Neuronal stem cell (in vitro differentiated cells): ENCODE measurements around the gene PAK4.
"Not testable (repeated sequence)": the region's sequence is repeated elsewhere in the genome, so short reads cannot be mapped to it uniquely, and the experiment has no call there.

Experiments
- DNase-seq: peaks from one replicate; pipeline ENCODE4 v3.0.0-alpha.2; 2013; ENCODE audit warnings: low spot score
- H2AFZ ChIP-seq: one replicate; pipeline ENCODE4 v1.6.1; 2013; ENCODE audit warnings: mild to moderate bottlenecking, low read length, inconsistent platforms
- H2AK5ac ChIP-seq: 2 replicates; pipeline ENCODE4 v1.6.1; 2013; ENCODE audit warnings: low read depth, mild to moderate bottlenecking, inconsistent platforms, low read length, moderate library complexity, mixed read lengths
- H2BK120ac ChIP-seq: 2 replicates; pipeline ENCODE4 v1.6.1; 2013; ENCODE audit warnings: low read depth, mild to moderate bottlenecking, inconsistent platforms, low read length, moderate library complexity, mixed read lengths
- H2BK12ac ChIP-seq: one replicate; pipeline ENCODE4 v1.6.1; 2013; ENCODE audit warnings: low read length, inconsistent platforms
- H2BK15ac ChIP-seq: 2 replicates; pipeline ENCODE4 v1.6.1; 2013; ENCODE audit warnings: mild to moderate bottlenecking, low read length, inconsistent platforms, mixed read lengths
- H2BK5ac ChIP-seq: one replicate; pipeline ENCODE4 v1.6.1; 2013; ENCODE audit warnings: inconsistent platforms, mild to moderate bottlenecking, low read length, moderate library complexity
- H3K14ac ChIP-seq: one replicate; pipeline ENCODE4 v1.6.1; 2013; ENCODE audit warnings: low read length, inconsistent platforms
- H3K18ac ChIP-seq: 2 replicates; pipeline ENCODE4 v1.6.1; 2013; ENCODE audit warnings: low read length, inconsistent platforms
- H3K23ac ChIP-seq: 2 replicates; pipeline ENCODE4 v1.6.1; 2013; ENCODE audit warnings: low read depth, mild to moderate bottlenecking, mixed read lengths, low read length, inconsistent platforms; ENCODE audit not compliant: poor library complexity
- H3K27ac ChIP-seq: replicated peaks from 3 replicates; pipeline ENCODE4 v1.5.1; 2013; ENCODE audit warnings: low read length, inconsistent platforms
- H3K27me3 ChIP-seq, 3 experiments: 2 replicates each; pipeline ENCODE4 v1.6.1; 2013; ENCODE audit warnings: low read length in 3 of 3, mild to moderate bottlenecking in 2 of 3, inconsistent platforms in 1 of 3, low read depth in 1 of 3, mixed read lengths in 1 of 3, moderate library complexity in 1 of 3; ENCODE audit not compliant: control insufficient read depth in 3 of 3, insufficient read depth in 3 of 3
- H3K36me3 ChIP-seq, 2 donors: replicated peaks in 1 of 2; 2 replicates each; pipeline ENCODE4 v1.6.1; 2013; ENCODE audit warnings: low read length in 2 of 2; ENCODE audit not compliant: control insufficient read depth in 2 of 2, insufficient read depth in 2 of 2
- H3K4ac ChIP-seq: 2 replicates; pipeline ENCODE4 v1.6.1; 2013; ENCODE audit warnings: inconsistent platforms, mild to moderate bottlenecking, low read length, moderate library complexity
- H3K4me1 ChIP-seq, 2 donors: 1 replicate in 1 of 2; 2 replicates in 1 of 2; pipeline ENCODE4 v1.6.1; 2013; ENCODE audit warnings: low read length in 2 of 2, low read depth in 1 of 2; ENCODE audit not compliant: control insufficient read depth in 2 of 2, insufficient read depth in 1 of 2
- H3K4me2 ChIP-seq: one replicate; pipeline ENCODE4 v1.6.1; 2013; ENCODE audit warnings: mild to moderate bottlenecking, low read length, inconsistent platforms; ENCODE audit not compliant: insufficient read depth, poor library complexity, severe bottlenecking
- H3K4me3 ChIP-seq, 2 donors: 2 replicates each; pipeline ENCODE4 v1.5.1; 2013; ENCODE audit warnings: low read length in 2 of 2, mild to moderate bottlenecking in 2 of 2, inconsistent platforms in 1 of 2, moderate library complexity in 1 of 2
- H3K79me1 ChIP-seq: one replicate; pipeline ENCODE4 v1.6.1; 2013; ENCODE audit warnings: low read depth, mild to moderate bottlenecking, inconsistent platforms, low read length, moderate library complexity
- H3K9ac ChIP-seq: one replicate; pipeline ENCODE4 v1.6.1; 2013; ENCODE audit warnings: mild to moderate bottlenecking, low read depth, low read length, inconsistent platforms; ENCODE audit not compliant: poor library complexity
- H3K9me3 ChIP-seq, 2 donors: replicated peaks in 1 of 2; 2 replicates each; pipeline versions ENCODE3 to v1.6.1; 2013; ENCODE audit warnings: low read length in 2 of 2, mild to moderate bottlenecking in 2 of 2, inconsistent platforms in 1 of 2, low read depth in 1 of 2, mixed read lengths in 1 of 2, moderate library complexity in 1 of 2; ENCODE audit not compliant: control insufficient read depth in 2 of 2, insufficient read depth in 1 of 2
- H4K8ac ChIP-seq: one replicate; pipeline ENCODE4 v1.6.1; 2013; ENCODE audit warnings: low read depth, mild to moderate bottlenecking, inconsistent platforms, low read length, moderate library complexity
- H4K91ac ChIP-seq: one replicate; pipeline ENCODE4 v1.6.1; 2013; ENCODE audit warnings: low read length, low read depth, mild to moderate bottlenecking, inconsistent platforms; ENCODE audit not compliant: poor library complexity
- WGBS, 2 donors: extraction: QIAGEN DNeasy Blood & Tissue Kit; methylation state at CpG; one replicate each; pipeline ENCODE4 v1.1.7; 2013; ENCODE audit warnings: missing lambda C conversion rate in 2 of 2, mixed read lengths in 1 of 2; ENCODE audit not compliant: insufficient read length in 2 of 2, insufficient replicate concordance in 1 of 2; ENCODE audit errors: extremely low coverage in 2 of 2; 5-methylcytosine and 5-hydroxymethylcytosine counted together

Gene PAK4

GRCh38 chr19:39211731-39212374, 86.3 kb downstream of the PAK4 start:
- Histone ChIP-seq H3K4me1 (no peaks in the 10 kb centered on the region), H3K4me2 (no peak overlapping the region)

DNA sequence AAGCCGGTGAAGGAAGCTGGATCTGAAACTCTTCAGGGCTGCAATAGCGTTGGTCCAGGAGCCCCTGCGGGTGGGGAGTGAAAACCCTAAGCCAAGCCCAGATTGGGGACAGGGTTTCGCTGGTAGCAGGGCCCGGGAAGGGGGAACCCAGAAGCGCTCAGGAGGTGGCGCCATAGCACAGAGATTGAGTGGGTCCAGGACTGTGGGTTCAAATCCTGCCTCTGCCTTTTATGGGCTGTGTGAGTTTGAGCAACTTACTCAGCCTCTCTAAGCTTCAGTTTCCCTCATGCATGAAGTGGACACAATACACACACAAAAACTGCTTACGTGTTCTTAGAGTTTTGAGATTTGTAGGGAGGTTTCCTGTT, 86.8 kb downstream of the PAK4 start:
- Histone ChIP-seq H4K91ac (no peak overlapping the region), H3K18ac (no peak overlapping the region), H2AFZ (no peak overlapping the region), H2BK120ac (no peak overlapping the region), H3K9me3 (peaks cover 2 to 4% of the 10 kb centered on the region in 2 donors), H3K27ac (no peak overlapping the region), H3K4ac (no peak overlapping the region), H2BK5ac (no peak overlapping the region), H3K9ac (no peak overlapping the region), H2AK5ac (no peak overlapping the region), H3K36me3 (no peaks in the 10 kb centered on the region), H3K23ac (no peak overlapping the region), H3K4me1 (no peaks in the 10 kb centered on the region), H2BK15ac (no peak overlapping the region), H2BK12ac (no peak overlapping the region), H3K4me2 (no peak overlapping the region), H3K4me3 (no peak overlapping the region), H3K27me3 (no peaks in the 10 kb centered on the region), H3K79me1 (peaks cover 2% of the 10 kb centered on the region), H3K14ac (no peak overlapping the region), H4K8ac (no peak overlapping the region)
- DNase-seq, result no peak
- no CpG with 5 or more reads among the region's 8 CpGs for WGBS, 2 donors

More at GRCh38 chr19:39211731-39212374, 86.3 kb downstream of the PAK4 start:
- peaks cover 2% of the 10 kb centered on the region for H3K79me1 ChIP-seq
- H3K27ac ChIP-seq, result no peak overlapping the region
- H3K18ac ChIP-seq, result no peak overlapping the region
- H2BK120ac ChIP-seq, result no peak overlapping the region
- no peak overlapping the region for H4K8ac ChIP-seq
- no peak for DNase-seq
- H2BK15ac ChIP-seq, result no peak overlapping the region
- no peak overlapping the region for H2BK12ac ChIP-seq
- no peak overlapping the region for H3K9ac ChIP-seq
- no peak overlapping the region for H2BK5ac ChIP-seq
- no peaks in the 10 kb centered on the region for H3K36me3 ChIP-seq
- no peak overlapping the region for H3K4ac ChIP-seq
- no peak overlapping the region for H3K23ac ChIP-seq
- H3K27me3 ChIP-seq, result no peaks in the 10 kb centered on the region
- no peak overlapping the region for H2AK5ac ChIP-seq
- no peak overlapping the region for H3K14ac ChIP-seq
- H2AFZ ChIP-seq, result no peak overlapping the region
- no peak overlapping the region for H3K4me3 ChIP-seq
- no CpG with 5 or more reads among the region's 13 CpGs for WGBS, 2 donors
- no peak overlapping the region for H4K91ac ChIP-seq
- peaks cover 0 to 4% of the 10 kb centered on the region in 2 donors for H3K9me3 ChIP-seq

DNA sequence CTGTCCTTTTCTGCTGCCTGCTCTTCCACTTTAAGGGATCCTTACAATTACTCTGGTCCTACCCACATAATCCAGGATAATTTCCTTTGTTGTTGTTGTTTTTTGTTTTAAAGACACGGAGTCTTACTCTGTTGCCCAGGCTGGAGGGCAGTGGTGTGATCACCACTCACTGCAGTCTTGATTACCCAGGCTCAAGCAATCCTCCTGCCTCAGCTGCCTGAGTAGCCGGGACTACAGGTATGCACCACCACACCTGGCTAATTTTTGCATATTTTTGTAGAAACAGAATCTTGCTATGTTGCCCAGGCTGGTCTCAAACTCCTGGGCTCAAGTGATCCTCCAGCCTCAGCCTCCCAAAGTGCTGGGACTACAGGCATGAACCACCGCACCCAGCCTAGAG, 89.7 kb downstream of the PAK4 start:
- H2AFZ ChIP-seq, H3K23ac ChIP-seq: not testable (repeated sequence)
- no CpG with 5 or more reads among the region's 3 CpGs for WGBS, 2 donors

DNA sequence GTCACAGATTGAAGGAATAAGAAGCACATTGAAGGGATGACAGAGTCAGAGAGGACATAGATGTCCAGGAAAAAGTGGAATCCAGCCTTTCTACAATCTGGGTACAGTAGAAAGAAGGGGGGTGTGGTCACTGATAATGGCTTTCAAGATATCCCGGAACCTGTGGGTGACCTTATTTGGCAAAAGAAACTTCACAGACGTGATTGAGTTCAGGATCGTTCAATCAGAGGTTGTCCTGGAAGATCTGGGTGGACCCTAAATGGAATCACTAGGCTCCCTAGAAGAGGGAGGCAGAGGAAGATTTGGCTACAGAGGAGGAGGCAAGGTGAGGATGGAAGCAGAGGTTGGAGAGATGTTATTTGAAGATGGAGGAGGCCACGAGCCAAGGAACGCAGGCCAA, 91.5 kb downstream of the PAK4 start:
- H4K8ac ChIP-seq, result no peak overlapping the region
- H2BK120ac ChIP-seq, result no peak overlapping the region
- H2AFZ ChIP-seq, result no peak overlapping the region
- no peak overlapping the region for H3K4me3 ChIP-seq
- no peak for DNase-seq
- no peak overlapping the region for H3K4ac ChIP-seq
- no peak overlapping the region for H3K27ac ChIP-seq
- no peaks in the 10 kb centered on the region for H3K27me3 ChIP-seq
- no peaks in the 10 kb centered on the region for H3K4me1 ChIP-seq
- H4K91ac ChIP-seq, result no peak overlapping the region
- H3K9ac ChIP-seq, result no peak overlapping the region
- H2AK5ac ChIP-seq, result no peak overlapping the region
- no peak overlapping the region for H2BK12ac ChIP-seq
- peaks cover 2 to 4% of the 10 kb centered on the region in 2 donors for H3K9me3 ChIP-seq
- no peak overlapping the region for H2BK5ac ChIP-seq
- no peaks in the 10 kb centered on the region for H3K79me1 ChIP-seq
- H3K36me3 ChIP-seq, result no peaks in the 10 kb centered on the region
- no peak overlapping the region for H3K23ac ChIP-seq
- H3K4me2 ChIP-seq, result no peak overlapping the region
- peak overlapping the region; percentile 28 for H3K18ac ChIP-seq
- no CpG with 5 or more reads among the region's 5 CpGs for WGBS, 2 donors
- H3K14ac ChIP-seq, result no peak overlapping the region
- H2BK15ac ChIP-seq, result no peak overlapping the region

More for the DNA sequence above, 89.7 kb downstream of the PAK4 start:
- not testable (repeated sequence) for H3K4me1 ChIP-seq, H2BK12ac ChIP-seq, H3K18ac ChIP-seq, H3K27ac ChIP-seq, H4K91ac ChIP-seq, H3K4ac ChIP-seq, H2BK15ac ChIP-seq, H3K79me1 ChIP-seq, H3K9ac ChIP-seq, H2AK5ac ChIP-seq, H3K4me3 ChIP-seq, H3K9me3 ChIP-seq, DNase-seq, H3K14ac ChIP-seq, H3K27me3 ChIP-seq, H2BK120ac ChIP-seq, H3K36me3 ChIP-seq, H2BK5ac ChIP-seq, H3K4me2 ChIP-seq, H4K8ac ChIP-seq
